Activated CD8-positive, alpha-beta memory T cell treated with anti-CD3 and anti-CD28 coated beads for 36 hours (primary cell): ENCODE data around the gene NCF4. TPM values are rescaled to one million over a fixed set of nuclear protein-coding genes. Genes with fewer than 3 reads are reported as not detected.

Source experiments
- CTCF ChIA-PET: fragments of 350-600 bp; sonication (Branson Sonifier 250); formaldehyde crosslinking; loops from one replicate; lab custom pipeline; 2021; ENCODE audit warnings: antibody characterized with exemption; lab: Charles Lee
- POLR2A ChIA-PET: fragments of 350-600 bp; sonication (Branson Sonifier 250); formaldehyde crosslinking; loops from one replicate; lab custom pipeline; 2021; ENCODE audit warnings: antibody characterized with exemption; lab: Charles Lee
- total RNA-seq, 2 experiments: library from RNA; stranded (reverse); gene quantifications; one replicate each; pipeline ENCODE4 v1.2.3, GENCODE V29; 2021

The NCF4 gene
- total RNA-seq, 2 experiments from 2014 or later, result 6.3 to 7.3 TPM

GRCh38 chr22:36860017-36860416, 789 bp upstream of the NCF4 start:
- ChIA-PET CTCF (interaction anchor here (0.6 to 2.6 kb wide), 7 partner anchors 24 to 445 kb away, joined by 3 to 11 read pairs (median 4); partner anchors contain the start of gene IFT27), POLR2A (no interaction called here)

- CTCF ChIA-PET, result interaction anchor here (0.7 to 2.6 kb wide), 7 partner anchors 14 to 117 kb away, joined by 3 to 11 read pairs (median 3); no protein-coding TSS in a partner anchor
- POLR2A ChIA-PET, result no interaction called here
Observed at GRCh38 chr22:36860438-36860820, 377 bp upstream of the NCF4 start.

- POLR2A ChIA-PET, result interaction anchor here (1.2 kb wide), 1 partner anchor 115 kb away, joined by 4 read pairs; no protein-coding TSS in a partner anchor
- CTCF ChIA-PET, result interaction anchor here (1.1 to 1.2 kb wide), 2 partner anchors 24 to 81 kb away, joined by 3 to 5 read pairs; no protein-coding TSS in a partner anchor
Observed at GRCh38 chr22:36862251-36863242, 1.7 kb downstream of the NCF4 start.

- POLR2A ChIA-PET, result no interaction called here
- CTCF ChIA-PET, result interaction anchor here (0.8 to 2.0 kb wide), 2 partner anchors 10 to 115 kb away, joined by 3 to 7 read pairs; no protein-coding TSS in a partner anchor
Observed at GRCh38 chr22:36863281-36863680, 2.5 kb downstream of the NCF4 start.

- ChIA-PET POLR2A (no interaction called here), CTCF (interaction anchor here (0.8 to 2.0 kb wide), 2 partner anchors 9 to 114 kb away, joined by 3 to 7 read pairs; no protein-coding TSS in a partner anchor)
Observed at GRCh38 chr22:36863979-36864378, 3.2 kb downstream of the NCF4 start.

GRCh38 chr22:36864454-36865215, 3.8 kb downstream of the NCF4 start:
- CTCF ChIA-PET, result interaction anchor here (0.9 to 4.6 kb wide), 3 partner anchors 8 to 114 kb away, joined by 3 to 32 read pairs (median 7); no protein-coding TSS in a partner anchor
- POLR2A ChIA-PET, result no interaction called here

GRCh38 chr22:36865346-36865745, 4.5 kb downstream of the NCF4 start:
- CTCF ChIA-PET, result interaction anchor here (0.9 to 4.6 kb wide), 3 partner anchors 8 to 112 kb away, joined by 3 to 32 read pairs (median 5); no protein-coding TSS in a partner anchor
- POLR2A ChIA-PET, result no interaction called here

- POLR2A ChIA-PET, result no interaction called here
- CTCF ChIA-PET, result interaction anchor here (4.6 kb wide), 1 partner anchor 11 kb away, joined by 32 read pairs; no protein-coding TSS in a partner anchor
Observed at GRCh38 chr22:36867695-36868094, 6.9 kb downstream of the NCF4 start.

- CTCF ChIA-PET, result interaction anchor here (4.6 kb wide), 1 partner anchor 12 kb away, joined by 32 read pairs; no protein-coding TSS in a partner anchor
- POLR2A ChIA-PET, result no interaction called here
Observed at GRCh38 chr22:36868546-36869181, 7.9 kb downstream of the NCF4 start.

GRCh38 chr22:36870250-36870649, 9.4 kb downstream of the NCF4 start:
- CTCF ChIA-PET, result interaction anchor here (2.9 kb wide), 1 partner anchor 13 kb away, joined by 10 read pairs; no protein-coding TSS in a partner anchor
- POLR2A ChIA-PET, result interaction anchor here (0.6 kb wide), 1 partner anchor 538 kb away, joined by 7 read pairs; no protein-coding TSS in a partner anchor

GRCh38 chr22:36871669-36872081, 10.9 kb downstream of the NCF4 start:
- CTCF ChIA-PET, result interaction anchor here (1.0 to 2.9 kb wide), 3 partner anchors 15 to 108 kb away, joined by 4 to 10 read pairs (median 5); no protein-coding TSS in a partner anchor
- POLR2A ChIA-PET, result no interaction called here

GRCh38 chr22:36872084-36872483, 11.3 kb downstream of the NCF4 start:
- POLR2A ChIA-PET, result no interaction called here
- CTCF ChIA-PET, result interaction anchor here (1.0 to 2.9 kb wide), 3 partner anchors 15 to 108 kb away, joined by 4 to 10 read pairs (median 5); no protein-coding TSS in a partner anchor

GRCh38 chr22:36872866-36873498, 12.2 kb downstream of the NCF4 start:
- CTCF ChIA-PET, result interaction anchor here (0.8 to 1.5 kb wide), 3 partner anchors 8 to 11 kb away, joined by 3 to 4 read pairs (median 3); no protein-coding TSS in a partner anchor
- POLR2A ChIA-PET, result no interaction called here

- ChIA-PET POLR2A (interaction anchor here (1.0 kb wide), 1 partner anchor 12 kb away, joined by 3 read pairs; no protein-coding TSS in a partner anchor), CTCF (interaction anchor here (0.8 to 1.5 kb wide), 5 partner anchors 8 to 18 kb away, joined by 3 to 4 read pairs (median 3); partner anchors contain the start of gene NCF4)
Observed at GRCh38 chr22:36873614-36874308, 13.0 kb downstream of the NCF4 start.

GRCh38 chr22:36874309-36874696, 13.5 kb downstream of the NCF4 start:
- ChIA-PET CTCF (interaction anchor here (0.9 to 1.5 kb wide), 3 partner anchors 10 to 17 kb away, joined by 3 to 4 read pairs (median 3); partner anchors contain the start of gene NCF4), POLR2A (interaction anchor here (1.0 kb wide), 1 partner anchor 13 kb away, joined by 3 read pairs; no protein-coding TSS in a partner anchor)

GRCh38 chr22:36874736-36875135, 13.9 kb downstream of the NCF4 start:
- ChIA-PET CTCF (interaction anchor here (0.9 to 1.5 kb wide), 3 partner anchors 9 to 103 kb away, joined by 3 to 4 read pairs (median 4); partner anchors contain the start of gene NCF4), POLR2A (no interaction called here)

- ChIA-PET CTCF (no interaction called here), POLR2A (no interaction called here)
Observed at GRCh38 chr22:36875741-36876140, 14.9 kb downstream of the NCF4 start.
